Choroid plexus epithelial cell (primary cell): ENCODE measurements around the gene C4orf50.

ENCODE experiments used
- DNase-seq: peaks from one replicate; pipeline ENCODE4 v3.0.0-alpha.2; 2010; ENCODE audit warnings: low read depth
- H3K4me3 ChIP-seq: 2 replicates; pipeline ENCODE4 v1.5.1; 2011; ENCODE audit warnings: low read depth, mild to moderate bottlenecking, control low read depth, low read length, moderate library complexity
- CTCF ChIP-seq: conservative IDR thresholded peaks from 2 replicates; pipeline ENCODE4 v1.5.1; 2011; ENCODE audit warnings: low read depth, mild to moderate bottlenecking, control low read depth, inconsistent platforms, low read length, moderate library complexity

The C4orf50 gene

GRCh38 chr4:5851637-5852301 lies 166.5 kb downstream of the C4orf50 start:
- TF ChIP-seq CTCF = no peak
- DNase-seq = no peak
- H3K4me3 ChIP-seq = no peak overlapping the region
